Thyroid gland (tissue), 4 donors: ENCODE measurements around the gene SEPSECS. TPM values are rescaled to one million over a fixed set of nuclear protein-coding genes. Genes with fewer than 3 reads are reported as not detected.
"Not testable (repeated sequence)": the region's sequence is repeated elsewhere in the genome, so short reads cannot be mapped to it uniquely, and the experiment has no call there.

Experiments
- DNase-seq, 2 donors: peaks; one replicate each; pipeline ENCODE4 v3.0.0-alpha.2; 2019
- H3K27ac ChIP-seq, 3 donors: fragments of 200-600 bp; sonication (generic); 1 replicate in 2 of 3; 2 replicates in 1 of 3; pipeline ENCODE4 v1.5.1; 2016 to 2019; ENCODE audit warnings: mild to moderate bottlenecking in 1 of 3, moderate library complexity in 1 of 3
- H3K27me3 ChIP-seq: fragments of 200-600 bp; sonication (generic); one replicate; pipeline ENCODE4 v1.5.1; 2019
- H3K36me3 ChIP-seq, 2 donors: fragments of 200-600 bp; sonication (generic); one replicate each; pipeline ENCODE4 v1.5.1; 2016 to 2019
- H3K4me1 ChIP-seq, 2 donors: fragments of 200-600 bp; sonication (generic); one replicate each; pipeline ENCODE4 v1.5.1; 2017 to 2019
- H3K4me3 ChIP-seq, 3 donors: fragments of 200-600 bp; sonication (generic); replicated peaks in 1 of 3; 1 replicate in 2 of 3; 2 replicates in 1 of 3; pipeline ENCODE4 v1.5.1; 2016; ENCODE audit warnings: mild to moderate bottlenecking in 1 of 3
- H3K9me3 ChIP-seq: fragments of 200-600 bp; sonication (generic); one replicate; pipeline ENCODE4 v1.5.1; 2017
- CTCF ChIP-seq, 6 experiments: fragments of 200-600 bp in 3 of 6; fragments of 450-650 bp in 3 of 6; sonication (generic) in 3 of 6; IDR thresholded peaks; one replicate each; pipeline ENCODE4 v1.5.1; 2016 to 2019; ENCODE audit warnings: antibody characterized with exemption in 6 of 6, mild to moderate bottlenecking in 2 of 6, inconsistent platforms in 1 of 6, moderate library complexity in 1 of 6
- POLR2A ChIP-seq, 2 donors: fragments of 450-650 bp; IDR thresholded peaks; one replicate each; pipeline ENCODE4 v1.6.1; 2017; ENCODE audit warnings: antibody characterized with exemption in 2 of 2, mild to moderate bottlenecking in 2 of 2, moderate library complexity in 1 of 2
- WGBS, 2 donors: methylation state at CpG; one replicate each; pipeline ENCODE4 v1.1.5; 2017; 5-methylcytosine and 5-hydroxymethylcytosine counted together
- intact Hi-C: fragments of 100-400 bp; cut with DNase I; formaldehyde crosslinking; loops from one replicate; pipeline ENCODE4 v1.15.1; 2023
- total RNA-seq, 4 donors: library from RNA; depleted of rRNA; stranded (reverse); fragments of >200 nt; gene quantifications; one replicate each; pipeline ENCODE4 v1.2.3, GENCODE V29; 2016

SEPSECS gene
- total RNA-seq, 4 donors from 2014 or later, result 9.2 to 22.3 (median 13.5) TPM

GRCh38 chr4:25085671-25086070 is 74.6 kb downstream of the SEPSECS start:
- Histone ChIP-seq H3K36me3 (no peaks in the 10 kb centered on the region), H3K27ac (no peak overlapping the region), H3K4me3 (no peak overlapping the region), H3K27me3 (no peaks in the 10 kb centered on the region), H3K4me1 (no peaks in the 10 kb centered on the region), H3K9me3 (no peaks in the 10 kb centered on the region)
- 76 to 84% methylated on average over 4 of the region's 4 CpGs for WGBS, 2 donors
- TF ChIP-seq POLR2A (IDR thresholded peaks at IDR 0.05) (no peak), CTCF (IDR thresholded peaks at IDR 0.05) (no peak)
- intact Hi-C loops, result no loop called here
- no peak for DNase-seq

- H3K27me3 ChIP-seq, H3K4me3 ChIP-seq, intact Hi-C loops, H3K36me3 ChIP-seq, H3K9me3 ChIP-seq, DNase-seq, H3K4me1 ChIP-seq, H3K27ac ChIP-seq: not testable (repeated sequence)
- 94 to 98% methylated on average over 4 of the region's 4 CpGs for WGBS, 2 donors
Observed at GRCh38 chr4:25083441-25083840, 76.8 kb downstream of the SEPSECS start.

- TF ChIP-seq CTCF (IDR thresholded peaks at IDR 0.05) (no peak), POLR2A (IDR thresholded peaks at IDR 0.05) (no peak)
- Histone ChIP-seq H3K36me3 (no peaks in the 10 kb centered on the region), H3K9me3 (no peaks in the 10 kb centered on the region), H3K27me3 (no peaks in the 10 kb centered on the region), H3K27ac (no peak overlapping the region), H3K4me1 (peaks cover 0 to 5% of the 10 kb centered on the region in 2 donors), H3K4me3 (no peak overlapping the region)
- 66 to 70% methylated on average over 7 of the region's 7 CpGs for WGBS, 2 donors
- intact Hi-C loops, result no loop called here
- peak in 1 of 2 donors; percentile 18 for DNase-seq
Observed at GRCh38 chr4:25081866-25082471, 78.3 kb downstream of the SEPSECS start.

GRCh38 chr4:25080571-25080970 is 79.7 kb downstream of the SEPSECS start:
- Histone ChIP-seq H3K27ac (no peak overlapping the region), H3K9me3 (no peaks in the 10 kb centered on the region), H3K27me3 (no peaks in the 10 kb centered on the region), H3K4me3 (no peak overlapping the region), H3K36me3 (no peaks in the 10 kb centered on the region), H3K4me1 (peaks cover 2 to 18% of the 10 kb centered on the region in 2 donors)
- TF ChIP-seq CTCF (IDR thresholded peaks at IDR 0.05), result no peak
- TF ChIP-seq POLR2A (IDR thresholded peaks at IDR 0.05), result no peak
- no peak for DNase-seq
- WGBS, 2 donors, result 41 to 53% methylated on average over 1 of the region's 1 CpG
- intact Hi-C loops, result no loop called here

- WGBS, 2 donors, result 93% methylated on average over 4 of the region's 4 CpGs
- H3K27ac ChIP-seq, result no peak overlapping the region
- H3K9me3 ChIP-seq, result no peaks in the 10 kb centered on the region
- peaks cover 11 to 26% of the 10 kb centered on the region in 2 donors for H3K4me1 ChIP-seq
- intact Hi-C loops, result no loop called here
- TF ChIP-seq CTCF (IDR thresholded peaks at IDR 0.05), result no peak
- TF ChIP-seq POLR2A (IDR thresholded peaks at IDR 0.05), result no peak
- H3K4me3 ChIP-seq, result no peak overlapping the region
- H3K36me3 ChIP-seq, result no peaks in the 10 kb centered on the region
- DNase-seq, result no peak
- H3K27me3 ChIP-seq, result no peaks in the 10 kb centered on the region
Observed at GRCh38 chr4:25078523-25078922, 81.7 kb downstream of the SEPSECS start.
